ENCODE data around the gene PIGB.
"Not testable (repeated sequence)": the region's sequence is repeated elsewhere in the genome, so short reads cannot be mapped to it uniquely, and the experiment has no call there.

PIGB gene

GRCh38 chr15:55297315-55297714 is 21.7 kb upstream of the PIGB start:
- no peak for DNase-seq (ENCODE audit: low read depth in 2 of 2)

GRCh38 chr15:55302801-55303200 is 16.2 kb upstream of the PIGB start:
- DNase-seq (ENCODE audit: low read depth in 2 of 2): not testable (repeated sequence)

DNA sequence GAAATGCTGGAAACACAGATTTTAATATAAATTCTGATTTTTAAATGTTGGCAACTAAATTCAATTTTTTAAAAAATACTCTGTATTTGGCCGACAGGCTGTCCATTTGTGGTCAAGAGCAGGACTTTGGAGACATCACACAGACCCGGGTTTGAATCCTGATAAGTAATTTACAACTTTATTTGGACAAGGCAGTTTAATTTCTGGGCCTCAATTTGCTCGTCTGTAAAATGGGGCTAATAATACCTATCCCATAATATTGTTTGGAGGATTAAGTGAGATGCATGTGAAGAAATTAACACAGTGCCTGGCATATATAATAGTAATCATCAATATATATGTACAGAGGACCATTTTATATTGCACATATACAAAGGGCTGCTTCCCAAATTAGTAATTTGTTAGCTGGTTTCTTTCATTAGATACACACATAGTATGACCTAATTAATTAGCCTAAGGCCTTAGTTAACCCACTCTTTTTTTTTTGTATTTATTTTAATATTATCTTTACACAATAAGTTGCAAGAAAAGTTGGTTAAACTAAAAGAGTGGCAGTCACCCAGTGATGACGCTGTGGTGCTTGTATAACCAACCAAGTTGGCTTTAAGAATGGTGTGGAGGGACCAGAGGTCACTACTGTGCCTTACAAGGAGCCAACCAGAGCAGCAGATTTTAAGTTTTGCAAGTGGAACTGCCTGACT is 665 bp downstream of the PIGB start:
- no peak for DNase-seq (ENCODE audit: low read depth in 2 of 2)

DNA sequence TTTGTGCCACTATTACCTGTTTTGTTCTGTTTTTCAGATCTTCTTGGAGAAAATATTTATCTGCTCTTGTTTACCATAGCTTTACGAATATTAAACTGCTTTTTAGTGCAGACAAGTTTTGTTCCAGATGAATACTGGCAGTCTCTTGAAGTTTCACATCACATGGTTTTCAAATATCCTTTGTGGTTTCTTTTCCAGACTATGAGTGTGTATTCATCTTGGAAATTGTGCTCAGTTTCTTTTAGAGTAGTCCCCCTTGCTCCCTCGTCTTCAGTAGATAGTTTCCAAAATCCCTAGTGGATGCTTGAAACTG is 1.2 kb downstream of the PIGB start:
- DNase-seq (ENCODE audit: low read depth in 2 of 2): no peak

DNA sequence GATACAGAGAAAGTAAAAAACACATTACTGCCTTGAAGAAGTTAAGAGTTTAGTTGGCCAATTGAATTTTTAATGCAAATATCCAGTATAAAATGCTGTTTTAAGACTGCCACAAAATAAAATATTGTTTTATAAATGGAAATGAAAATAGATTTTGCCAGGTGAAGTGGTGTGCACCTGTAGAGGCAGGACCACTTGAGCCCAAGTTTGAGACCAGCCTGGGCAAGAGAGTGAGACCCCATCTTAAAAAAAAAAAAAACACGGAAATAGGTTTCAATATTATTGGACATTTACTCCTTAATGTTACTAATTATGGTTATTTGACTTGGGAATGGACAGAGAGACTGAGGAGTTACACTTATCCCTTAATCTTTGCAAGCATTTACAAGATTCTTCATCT is 1.9 kb downstream of the PIGB start:
- no peak for DNase-seq (ENCODE audit: low read depth in 2 of 2)

DNA sequence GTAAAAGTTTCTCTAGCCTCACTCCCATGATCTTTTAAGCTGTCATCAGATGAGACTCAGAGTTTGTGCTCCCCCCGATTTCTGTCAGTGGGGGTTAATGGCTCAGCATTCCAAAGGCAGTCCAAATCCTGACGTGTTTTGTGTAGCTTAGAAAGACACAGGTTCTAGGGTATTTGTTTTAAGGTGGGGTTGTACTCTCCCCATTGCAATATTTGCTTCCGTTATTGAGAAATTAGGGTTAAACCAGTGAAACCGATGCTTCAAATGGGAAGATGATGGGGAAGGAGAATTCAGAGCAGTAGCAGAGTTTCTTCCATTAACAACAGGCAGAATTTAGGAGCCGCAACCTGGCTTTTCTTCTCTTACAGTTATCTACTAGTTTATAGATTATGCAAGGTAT is 3.4 kb downstream of the PIGB start:
- no peak for DNase-seq (ENCODE audit: low read depth in 2 of 2)

DNA sequence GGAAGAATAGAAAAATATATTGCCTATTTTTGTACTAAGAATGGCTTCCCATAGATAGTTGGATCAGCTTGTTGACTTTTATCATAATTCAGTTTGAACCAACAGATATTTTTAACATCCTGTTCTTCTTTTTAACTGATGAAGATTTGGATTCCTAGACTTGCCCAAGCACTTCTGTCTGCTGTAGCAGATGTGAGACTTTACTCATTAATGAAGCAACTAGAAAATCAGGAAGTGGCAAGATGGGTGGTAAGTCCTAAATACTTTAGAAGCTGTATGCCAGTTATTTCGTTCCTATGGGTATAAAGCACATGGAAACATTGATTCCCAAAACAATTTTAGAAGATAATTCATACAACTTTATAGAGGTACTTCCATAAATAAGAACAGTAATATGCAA is 8.4 kb downstream of the PIGB start:
- no peak for DNase-seq (ENCODE audit: low read depth in 2 of 2)

DNA sequence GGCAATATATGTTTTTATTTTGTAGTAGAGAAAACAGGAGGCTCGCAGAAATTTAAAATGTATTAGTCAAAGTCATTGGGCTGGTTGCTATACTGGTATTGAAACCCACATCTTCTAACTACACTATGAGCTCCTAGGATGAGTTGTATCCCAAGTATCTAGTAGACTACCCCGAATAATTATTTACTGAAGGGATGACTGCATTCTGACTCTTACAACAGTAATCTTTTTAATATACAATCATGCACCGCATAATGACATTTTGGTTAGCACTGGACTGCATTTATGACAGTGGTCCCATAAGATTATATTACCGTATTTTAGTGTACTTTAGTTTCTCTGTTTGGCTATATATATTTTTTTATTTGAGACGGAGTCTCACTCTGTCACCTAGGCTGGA is 15.3 kb downstream of the PIGB start:
- DNase-seq (ENCODE audit: low read depth in 2 of 2): no peak

DNA sequence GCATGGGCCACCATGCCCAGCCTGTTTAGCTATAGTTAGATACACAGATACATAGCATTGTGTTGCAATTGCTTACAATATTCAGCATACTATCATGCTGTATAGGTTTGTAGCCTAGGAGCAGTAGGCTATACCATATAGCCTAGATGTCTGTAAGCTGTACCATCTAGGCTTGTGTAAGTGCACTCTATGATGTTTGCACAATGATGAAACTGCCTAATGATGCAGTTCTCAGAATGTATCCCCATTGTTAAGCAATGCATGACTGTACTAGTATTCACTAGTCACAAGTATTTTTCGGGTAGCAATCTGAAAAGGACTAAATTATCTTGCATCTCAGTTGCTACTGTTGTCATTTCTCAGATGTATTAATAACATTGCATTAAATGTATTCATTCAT is 16.0 kb downstream of the PIGB start:
- DNase-seq (ENCODE audit: low read depth in 2 of 2): no peak

DNA sequence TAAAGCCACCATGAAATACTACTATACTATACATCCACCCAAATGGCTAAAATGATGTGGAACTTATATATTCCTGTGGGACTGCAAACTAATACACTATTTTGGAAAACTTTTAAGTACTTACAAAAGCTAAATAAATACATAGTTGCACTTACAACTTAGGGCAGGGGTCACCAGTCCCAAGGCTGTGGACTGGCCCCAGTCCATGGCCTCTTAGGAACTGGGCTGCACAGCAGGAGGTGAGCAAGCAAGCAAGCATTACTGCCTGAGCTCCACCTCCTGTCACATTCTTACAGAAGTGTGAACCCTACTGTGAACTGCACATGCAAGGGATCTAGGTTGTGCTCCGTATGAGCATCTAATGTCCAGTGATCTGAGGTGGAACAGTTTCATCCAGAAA is 18.1 kb downstream of the PIGB start:
- DNase-seq (ENCODE audit: low read depth in 2 of 2): no peak

DNA sequence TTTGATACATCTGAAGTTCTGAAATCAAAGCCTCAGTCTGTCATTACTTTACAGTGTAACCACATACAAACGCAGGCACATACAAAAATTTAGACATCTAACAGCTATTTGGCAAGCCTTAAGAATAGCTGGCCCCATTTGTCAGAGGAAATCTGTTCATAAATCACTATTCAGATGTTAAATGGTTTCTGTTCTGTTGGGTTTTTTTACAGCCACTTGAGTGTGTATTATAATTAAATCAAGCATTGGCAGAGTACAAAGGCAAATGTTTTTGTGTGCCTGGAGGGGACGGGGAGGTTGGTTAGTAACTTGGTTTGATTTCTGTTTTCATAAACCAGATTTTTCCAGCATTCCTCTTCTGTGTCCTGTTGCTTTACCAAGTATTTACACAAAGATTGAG is 24.1 kb downstream of the PIGB start:
- no peak for DNase-seq (ENCODE audit: low read depth in 2 of 2)

GRCh38 chr15:55344206-55344605 is 25.2 kb downstream of the PIGB start:
- no peak for DNase-seq (ENCODE audit: low read depth in 2 of 2)

GRCh38 chr15:55348281-55348778 is 29.3 kb downstream of the PIGB start:
- DNase-seq (ENCODE audit: low read depth in 2 of 2): no peak

GRCh38 chr15:55349282-55349681 is 30.3 kb downstream of the PIGB start:
- no peak for DNase-seq (ENCODE audit: low read depth in 2 of 2)

GRCh38 chr15:55353025-55353424 is 34.0 kb downstream of the PIGB start:
- DNase-seq (ENCODE audit: low read depth in 2 of 2): no peak

GRCh38 chr15:55356985-55357585 is 38.1 kb downstream of the PIGB start:
- DNase-seq (ENCODE audit: low read depth in 2 of 2): no peak

- DNase-seq (ENCODE audit: low read depth in 2 of 2): no peak
Measured at GRCh38 chr15:55357774-55358173, 38.8 kb downstream of the PIGB start.

DNA sequence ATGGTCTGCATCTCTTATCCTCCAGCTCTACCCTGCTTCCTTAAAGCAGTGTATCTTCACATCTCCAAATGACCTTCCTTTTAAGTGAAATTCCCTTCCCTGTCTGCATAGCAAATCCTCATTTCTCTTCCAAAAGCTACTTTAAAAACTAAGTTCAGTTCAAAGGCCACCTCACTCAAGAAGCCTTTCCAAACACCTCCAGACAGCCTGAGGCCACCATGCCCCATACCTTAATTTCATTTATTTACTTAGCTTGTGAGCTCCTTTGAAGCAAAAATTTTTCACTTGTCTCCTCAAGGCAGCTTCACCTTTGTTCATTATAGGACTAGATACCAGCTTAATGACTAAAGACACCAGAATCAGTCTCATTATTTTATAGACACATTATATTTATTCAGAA is 39.4 kb downstream of the PIGB start:
- no peak for DNase-seq (ENCODE audit: low read depth in 2 of 2)

GRCh38 chr15:55360256-55360655 is 41.2 kb downstream of the PIGB start:
- no peak for DNase-seq (ENCODE audit: low read depth in 2 of 2)

- DNase-seq (ENCODE audit: low read depth in 2 of 2): no peak
Measured at GRCh38 chr15:55361048-55361447, 42.0 kb downstream of the PIGB start.

DNA sequence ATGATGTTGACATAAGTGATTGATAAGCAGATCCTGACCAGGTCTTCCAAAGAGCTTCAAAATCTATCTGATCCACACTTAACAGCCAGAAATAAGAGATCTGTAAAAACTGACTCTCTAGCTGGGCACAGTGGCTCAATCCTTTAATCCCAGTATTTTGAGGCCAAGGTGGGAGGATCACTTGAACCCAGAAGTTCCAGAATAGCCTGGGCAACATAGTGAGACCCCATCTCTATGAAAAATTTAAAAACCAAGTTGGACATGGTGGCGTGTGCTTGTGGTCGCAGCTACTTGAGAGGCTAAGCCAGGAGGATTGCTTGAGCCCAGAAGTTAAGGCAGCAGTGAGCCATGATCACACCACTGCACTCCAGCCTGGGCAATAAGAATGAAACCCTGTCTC is 43.6 kb downstream of the PIGB start:
- no peak for DNase-seq (ENCODE audit: low read depth in 2 of 2)

DNA sequence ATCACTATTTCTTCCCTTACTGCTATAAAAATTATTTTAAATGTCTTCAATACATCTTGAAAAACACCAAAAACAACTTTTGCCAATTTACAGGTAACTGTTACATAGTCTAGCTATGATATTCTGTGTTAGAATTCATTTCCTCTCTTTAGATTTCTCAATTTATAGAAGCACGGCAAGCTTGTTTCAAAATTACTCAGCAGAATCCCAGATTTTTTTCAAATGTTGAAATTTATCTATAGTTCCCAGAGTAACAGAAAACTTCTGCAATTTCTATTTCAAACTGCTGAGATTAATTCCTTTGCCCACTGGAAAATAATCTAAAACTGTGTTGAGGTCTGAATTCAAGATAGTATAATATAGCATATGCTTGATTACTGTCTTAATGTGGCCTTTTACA is 48.0 kb downstream of the PIGB start:
- DNase-seq (ENCODE audit: low read depth in 2 of 2): no peak

DNA sequence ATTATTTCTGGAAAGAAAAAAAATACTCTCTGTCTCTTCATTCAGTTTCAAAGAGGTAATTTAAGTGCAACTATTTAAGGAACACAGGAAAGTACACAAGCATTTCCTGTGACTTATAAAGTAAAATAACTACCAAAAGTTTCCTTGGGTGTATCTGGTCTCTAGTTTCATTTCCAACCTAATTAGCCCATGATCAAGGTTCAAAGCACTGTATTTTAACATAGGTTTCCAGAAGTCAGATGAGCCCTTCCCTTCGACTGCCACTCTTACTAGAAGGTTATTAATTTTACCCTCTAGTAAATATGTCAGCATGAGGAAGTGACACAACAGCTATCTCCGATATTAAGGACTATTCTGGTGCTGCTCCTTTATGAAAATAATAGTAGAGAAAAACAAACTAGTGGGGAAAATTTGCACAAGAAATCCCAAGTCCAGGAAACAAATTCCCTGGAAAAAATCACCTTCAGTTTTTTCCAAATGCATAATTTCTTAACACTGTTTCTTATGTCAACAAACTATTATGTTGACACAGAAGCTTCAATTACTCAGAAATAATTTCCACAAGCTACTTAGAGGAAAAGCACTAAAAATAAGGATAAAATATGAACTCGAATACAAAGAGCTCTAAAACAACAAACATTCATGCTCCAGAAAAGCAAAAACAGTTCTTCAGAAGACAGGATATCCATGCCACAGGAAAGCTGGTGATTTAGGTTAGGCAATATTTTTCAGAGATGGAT is 53.8 kb downstream of the PIGB start:
- no peak for DNase-seq (ENCODE audit: low read depth in 2 of 2)

Measured in stimulated activated CD4-positive, alpha-beta T cell treated with anti-CD3 and anti-CD28 coated beads, Interleukin-15, amount 100 ng/mL, for 48 hours (primary cell).